T-helper 22 cell (primary cell): Measurements from ENCODE around the gene ENHO.

ENCODE experiments used
- DNase-seq: peaks from one replicate; pipeline ENCODE4 v3.0.0-alpha.2; 2020; ENCODE audit warnings: low read depth

ENHO gene

DNA sequence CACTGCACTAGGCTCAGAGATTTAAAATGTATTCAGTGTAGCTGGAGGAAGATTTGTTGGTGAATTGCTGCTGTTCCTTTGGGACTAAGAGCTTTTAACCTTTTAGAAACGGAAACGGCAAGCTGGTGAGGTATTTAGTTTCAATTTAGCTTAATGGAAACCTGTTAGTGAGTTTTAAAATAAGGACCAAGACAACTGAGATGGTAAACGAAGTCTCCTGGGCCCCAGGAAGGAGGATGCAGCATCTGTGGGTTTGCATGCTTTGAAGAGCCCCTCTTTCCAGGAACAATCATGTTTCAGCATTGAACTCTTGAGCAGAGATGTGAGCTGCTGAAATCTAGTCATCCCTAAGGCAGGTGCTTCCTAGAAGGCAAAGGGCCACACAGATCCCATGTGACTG is 47.7 kb downstream of the ENHO start:
- DNase-seq: no peak
